CD4-positive, alpha-beta T cell treated with Interleukin-6 for 4 hours (primary cell): ENCODE measurements around the gene MAP7D1.
"Not testable (repeated sequence)": the region's sequence is repeated elsewhere in the genome, so short reads cannot be mapped to it uniquely, and the experiment has no call there.

ENCODE experiments used
- DNase-seq: peaks from one replicate; pipeline ENCODE4 v3.0.0-alpha.2; 2020; ENCODE audit warnings: mixed read lengths

Gene MAP7D1

DNA sequence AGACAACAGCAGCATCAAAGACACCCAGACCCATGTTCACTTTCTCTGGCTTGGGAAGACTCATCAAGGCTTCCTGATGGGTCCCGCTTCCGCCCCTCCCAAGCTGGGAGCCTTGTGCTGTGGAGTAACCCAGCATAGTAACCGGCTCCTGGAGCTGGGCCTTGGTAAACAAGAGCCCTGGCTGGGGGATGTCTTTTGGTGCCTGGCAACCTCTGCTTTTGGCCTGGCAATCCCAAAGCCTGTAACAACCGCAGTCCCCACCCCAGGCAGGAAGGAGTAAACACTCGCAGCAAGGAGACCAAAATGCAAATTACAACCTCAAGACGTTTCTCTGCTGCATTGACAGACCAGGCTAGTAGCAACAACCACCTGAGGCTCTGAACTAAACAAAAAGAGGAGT, 51.4 kb downstream of the MAP7D1 start:
- DNase-seq, result no peak

GRCh38 chr1:36208978-36209703, 53.2 kb downstream of the MAP7D1 start:
- no peak for DNase-seq

DNA sequence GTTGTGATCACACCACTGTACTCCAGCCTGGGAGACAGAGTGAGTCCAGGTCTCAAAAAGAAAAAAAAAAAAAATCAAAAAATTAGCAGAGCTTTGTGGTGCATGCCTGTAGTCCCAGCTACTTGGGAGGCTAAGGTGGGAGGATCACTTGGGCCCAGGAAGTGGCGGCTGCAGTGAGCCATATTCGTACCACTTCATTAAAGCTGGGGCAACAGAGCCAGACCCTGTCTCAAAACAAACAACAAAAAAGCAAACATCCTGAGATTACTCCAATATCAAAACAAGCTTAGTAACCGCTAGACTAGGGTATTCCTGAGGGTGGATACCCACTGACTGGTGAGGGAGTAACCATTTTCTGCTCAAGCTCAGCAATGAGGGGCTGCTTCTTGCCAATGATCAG, 55.3 kb downstream of the MAP7D1 start:
- DNase-seq, result no peak

DNA sequence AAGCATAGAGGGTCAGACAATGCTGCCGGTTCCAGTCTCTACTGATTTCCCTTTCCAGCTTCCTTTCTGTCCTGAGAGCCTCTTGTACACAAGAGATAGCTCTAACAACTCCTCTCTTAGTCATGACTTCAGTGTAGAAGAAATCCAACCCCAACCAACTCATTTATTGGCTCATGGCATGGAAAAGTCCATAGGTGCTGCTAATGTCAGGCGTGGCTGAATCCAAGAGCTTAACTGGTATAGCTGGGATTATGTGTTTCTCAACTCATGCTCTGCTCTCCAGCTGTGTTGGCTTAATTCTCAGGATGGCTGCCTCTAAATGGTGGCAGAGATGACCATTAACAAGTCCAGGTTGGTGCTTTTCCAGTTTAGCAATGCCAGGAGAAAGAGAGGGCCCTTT, 55.9 kb downstream of the MAP7D1 start:
- DNase-seq, result no peak

DNA sequence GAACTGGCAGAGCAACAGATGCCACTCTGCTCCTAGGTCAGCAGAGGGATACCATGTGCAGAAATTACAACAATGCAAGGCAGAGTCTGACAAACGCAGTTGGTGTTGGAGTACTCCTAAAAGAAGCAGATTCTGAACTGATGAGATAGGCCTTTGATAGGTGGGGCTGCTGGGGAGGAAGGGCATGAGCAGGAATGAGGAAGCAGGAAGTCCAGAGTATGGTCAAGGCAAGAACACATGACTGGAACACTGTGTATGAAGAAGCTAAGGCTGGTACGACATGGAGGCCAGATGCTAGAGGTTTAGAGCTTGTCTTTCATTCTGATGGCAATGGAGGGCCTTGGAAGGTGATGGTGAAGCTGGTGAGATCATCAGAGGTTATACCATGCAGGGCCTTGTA, 56.8 kb downstream of the MAP7D1 start:
- no peak for DNase-seq

DNA sequence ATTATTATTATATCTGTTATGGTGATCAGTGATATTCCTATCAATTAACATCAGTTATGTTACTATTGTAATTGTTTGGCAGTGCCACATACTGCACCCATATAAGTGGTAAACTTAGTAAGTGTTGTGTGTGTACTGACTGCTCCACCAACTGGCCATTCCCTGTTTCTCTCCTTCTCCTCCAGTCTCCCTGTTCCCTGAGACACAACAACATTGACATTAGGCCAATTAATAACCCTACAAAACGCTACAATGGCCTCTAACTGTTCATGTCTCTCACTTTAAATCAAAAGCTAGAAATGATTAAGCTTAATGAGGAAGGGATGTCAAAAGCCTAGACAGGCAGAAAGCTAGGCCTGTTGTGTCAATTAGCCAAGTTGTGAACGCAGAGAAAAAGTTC, 61.7 kb downstream of the MAP7D1 start:
- DNase-seq, result no peak

DNA sequence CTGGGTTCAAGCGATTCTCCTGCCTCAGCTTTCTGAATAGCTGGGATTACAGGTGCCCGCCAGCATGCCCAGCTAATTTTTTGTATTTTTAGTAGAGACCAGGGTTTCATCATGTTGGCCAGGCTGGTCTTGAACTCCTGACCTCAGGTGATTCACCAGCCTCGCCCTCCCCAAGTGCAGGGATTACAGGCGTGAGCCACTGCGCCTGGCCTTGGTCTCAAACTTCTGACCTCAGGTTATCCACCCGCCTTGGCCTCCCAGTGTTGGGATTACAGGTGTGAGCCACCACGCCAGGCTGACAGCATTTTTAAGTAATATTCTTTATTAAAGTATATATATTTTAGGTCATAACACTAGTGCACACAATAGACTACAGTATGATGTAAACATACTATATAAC, 65.9 kb downstream of the MAP7D1 start:
- not testable (repeated sequence) for DNase-seq

- DNase-seq, result no peak
Observed at GRCh38 chr1:36222481-36223380, 66.8 kb downstream of the MAP7D1 start.

DNA sequence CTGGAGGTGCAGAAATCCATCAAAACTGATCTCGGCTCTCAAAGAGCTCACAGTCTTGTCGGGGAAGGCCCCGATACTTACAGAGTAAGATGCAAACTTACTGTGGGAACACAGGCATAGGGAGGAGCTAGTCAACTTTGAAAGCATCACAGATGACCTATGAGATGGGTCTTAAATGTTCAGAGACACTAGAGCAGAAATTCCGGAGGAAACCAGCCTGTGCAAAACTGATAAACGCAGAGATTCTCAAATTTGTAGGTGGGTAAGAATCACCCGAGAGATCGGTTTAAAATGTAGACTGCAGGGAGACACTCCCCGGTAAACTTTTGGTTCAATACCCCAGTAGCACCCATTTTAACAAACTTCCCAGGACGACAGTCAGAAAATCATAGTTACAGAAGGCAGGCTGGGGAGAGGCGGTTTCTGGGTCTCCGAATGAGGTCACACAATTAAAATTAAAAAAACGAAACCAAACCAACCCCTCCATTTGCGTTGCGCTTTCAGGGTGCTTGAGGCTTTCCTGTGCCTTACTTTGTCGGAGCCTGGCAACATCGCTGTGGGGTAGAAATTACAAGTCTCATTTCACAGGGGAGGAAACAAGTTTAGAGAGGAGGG, 67.5 kb downstream of the MAP7D1 start:
- DNase-seq, result peak; percentile 34

DNA sequence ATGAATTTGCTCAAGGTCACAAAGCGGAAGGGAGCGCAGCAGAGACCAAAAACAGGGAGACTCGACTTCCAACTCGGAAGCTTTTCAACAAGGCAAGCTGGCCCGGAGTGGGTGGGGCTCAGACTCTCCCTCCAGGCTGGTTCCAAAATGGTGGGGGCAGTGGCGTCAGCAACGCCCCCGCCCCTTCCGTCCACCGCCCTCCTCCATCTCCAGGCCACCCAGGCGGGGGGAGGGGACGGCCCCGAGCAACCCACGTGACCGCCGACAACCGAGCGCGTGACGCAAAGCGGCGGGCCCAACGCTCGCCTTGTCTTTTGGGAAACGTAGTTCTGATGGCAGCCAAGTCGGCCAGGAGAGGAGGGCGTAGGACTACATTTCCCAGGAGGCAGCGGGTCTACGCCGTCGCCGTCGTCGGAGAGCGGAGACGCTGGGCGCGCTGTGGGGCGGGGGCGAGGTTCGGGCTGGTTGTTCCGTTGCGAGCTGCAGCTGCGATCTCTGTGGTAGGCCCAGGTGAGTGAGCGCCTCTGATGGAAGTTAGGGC, 68.1 kb downstream of the MAP7D1 start, which contains the start of gene THRAP3:
Gene THRAP3, plus strand, starts transcription at position 448 of the 541 bp plus-strand sequence. CDS start 58,121 bp downstream, outside the sequence.
- DNase-seq, result peak; percentile 99

- DNase-seq, result no peak
Observed at GRCh38 chr1:36224537-36225282, 68.8 kb downstream of the MAP7D1 start.

DNA sequence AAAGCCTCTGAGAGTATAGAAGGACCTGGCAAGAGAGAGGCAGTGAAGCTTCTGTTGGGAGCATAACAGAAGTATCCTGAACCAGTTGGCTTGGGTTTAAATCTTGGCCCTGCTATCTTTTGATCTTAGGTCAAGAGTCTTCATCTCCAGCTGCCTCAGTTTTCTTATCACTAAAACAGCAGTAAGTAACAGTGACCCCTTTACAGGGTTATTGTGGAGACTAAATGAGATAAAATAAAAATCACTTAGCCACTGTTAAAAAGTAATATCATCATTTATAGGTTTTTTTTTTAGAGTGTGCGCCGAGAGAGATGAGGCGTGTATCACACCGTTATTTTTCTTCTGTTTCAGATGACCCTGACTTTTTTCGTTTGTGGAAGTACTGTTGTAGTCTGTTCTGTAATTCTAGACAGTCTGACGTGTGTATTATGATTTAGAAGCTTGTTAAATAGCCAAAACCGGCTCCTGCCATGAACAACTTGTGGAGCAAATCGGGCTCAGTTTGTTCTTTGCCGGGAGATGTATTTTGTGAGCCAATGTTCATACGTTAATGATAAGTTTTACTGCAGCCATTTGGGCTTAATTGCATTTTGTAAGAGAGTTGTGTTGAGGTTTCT, 69.4 kb downstream of the MAP7D1 start:
- DNase-seq, result no peak

DNA sequence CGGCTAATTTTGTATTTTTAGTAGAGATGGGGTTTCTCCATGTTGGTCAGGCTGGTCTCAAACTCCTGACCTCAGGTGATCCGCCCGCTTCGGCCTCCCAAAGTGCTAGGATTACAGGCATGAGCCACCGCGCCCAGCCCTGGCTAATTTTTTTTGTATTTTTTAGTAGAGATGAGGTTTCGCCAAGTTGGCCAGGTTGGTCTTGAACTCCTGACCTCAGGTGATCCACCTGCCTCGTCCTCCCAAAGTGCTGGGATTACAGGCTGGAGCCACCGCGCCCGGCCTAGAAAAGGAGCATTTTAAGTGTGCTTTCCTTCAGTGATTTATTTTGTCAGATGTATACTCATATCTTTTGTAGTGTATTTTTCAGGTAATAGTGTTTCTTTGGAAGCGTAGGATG, 74.3 kb downstream of the MAP7D1 start:
- not testable (repeated sequence) for DNase-seq
